ENCODE results near the gene GRAP2. TPM values are rescaled to one million over a fixed set of nuclear protein-coding genes. Genes with fewer than 3 reads are reported as not detected.

GRAP2 gene
- total RNA-seq, 1 donor: under 0.01 TPM

GRCh38 chr22:39943337-39943736, 42.5 kb downstream of the GRAP2 start:
- H3K4me3 ChIP-seq (ENCODE audit: low read depth, low read length): no peak overlapping the region
- DNase-seq (ENCODE audit: low read depth): no peak
- no peak for TF ChIP-seq CTCF (IDR thresholded peaks at IDR 0.05; ENCODE audit: insufficient read depth, low read depth, low read length)

- DNase-seq (ENCODE audit: low read depth): no peak
- TF ChIP-seq CTCF (IDR thresholded peaks at IDR 0.05; ENCODE audit: insufficient read depth, low read depth, low read length): no peak
- H3K4me3 ChIP-seq (ENCODE audit: low read depth, low read length): no peak overlapping the region
Observed at GRCh38 chr22:39943953-39944872, 43.3 kb downstream of the GRAP2 start.

- TF ChIP-seq CTCF (IDR thresholded peaks at IDR 0.05; ENCODE audit: insufficient read depth, low read depth, low read length): no peak
Observed at GRCh38 chr22:39946126-39946502, 45.2 kb downstream of the GRAP2 start.

GRCh38 chr22:39946503-39947219, 45.8 kb downstream of the GRAP2 start:
- H3K4me3 ChIP-seq (ENCODE audit: low read depth, low read length): no peak overlapping the region
- no peak for DNase-seq (ENCODE audit: low read depth)
- no peak for TF ChIP-seq CTCF (IDR thresholded peaks at IDR 0.05; ENCODE audit: insufficient read depth, low read depth, low read length)

More at GRCh38 chr22:39946126-39946502, 45.2 kb downstream of the GRAP2 start:
- no peak for DNase-seq (ENCODE audit: low read depth)
- no peak overlapping the region for H3K4me3 ChIP-seq (ENCODE audit: low read depth, low read length)

GRCh38 chr22:39947220-39948216, 46.6 kb downstream of the GRAP2 start:
- DNase-seq (ENCODE audit: low read depth): no peak
- TF ChIP-seq CTCF (IDR thresholded peaks at IDR 0.05; ENCODE audit: insufficient read depth, low read depth, low read length): no peak
- no peak overlapping the region for H3K4me3 ChIP-seq (ENCODE audit: low read depth, low read length)

Data from fibroblast of villous mesenchyme (primary cell).